ENCODE measurements around the gene ADAMTS19.

The ADAMTS19 gene

DNA sequence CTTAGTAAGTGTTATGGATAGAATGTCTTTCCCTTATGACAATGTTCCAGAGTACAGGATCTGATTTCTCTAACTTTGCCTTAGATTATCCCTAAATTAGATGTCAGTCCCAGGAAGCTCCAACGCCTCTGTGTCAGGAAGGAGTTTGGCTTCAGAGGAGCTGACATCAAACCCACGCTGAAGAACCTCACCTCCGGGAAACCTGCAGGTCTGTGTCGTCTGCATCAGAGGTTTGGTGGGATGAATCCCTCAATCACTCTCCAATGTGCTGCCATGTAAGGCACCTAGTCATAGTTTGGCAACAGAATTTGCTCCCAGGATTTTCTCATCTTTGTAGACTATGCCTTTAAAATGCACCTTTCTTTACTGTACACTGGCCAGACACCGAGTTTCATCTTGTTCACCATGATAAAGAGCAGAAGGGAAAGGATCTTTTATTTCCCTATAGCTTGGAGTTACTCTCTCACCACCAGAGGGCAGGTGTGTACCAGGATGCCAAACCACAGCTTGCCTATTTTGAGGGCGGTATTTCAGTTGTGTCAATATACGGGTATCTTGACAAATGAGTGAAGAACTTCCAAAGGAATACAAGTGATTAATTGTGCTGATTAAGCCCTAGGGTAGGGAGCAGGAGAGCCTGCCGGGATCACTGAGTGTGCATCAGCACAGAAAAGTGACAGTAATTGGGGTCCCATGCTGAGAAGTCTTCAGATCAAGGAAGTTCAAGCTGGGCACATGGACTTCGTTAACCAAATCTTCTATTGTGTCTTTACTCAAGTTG, 311.1 kb downstream of the ADAMTS19 start:
- TF ChIP-seq, protein P1, sequence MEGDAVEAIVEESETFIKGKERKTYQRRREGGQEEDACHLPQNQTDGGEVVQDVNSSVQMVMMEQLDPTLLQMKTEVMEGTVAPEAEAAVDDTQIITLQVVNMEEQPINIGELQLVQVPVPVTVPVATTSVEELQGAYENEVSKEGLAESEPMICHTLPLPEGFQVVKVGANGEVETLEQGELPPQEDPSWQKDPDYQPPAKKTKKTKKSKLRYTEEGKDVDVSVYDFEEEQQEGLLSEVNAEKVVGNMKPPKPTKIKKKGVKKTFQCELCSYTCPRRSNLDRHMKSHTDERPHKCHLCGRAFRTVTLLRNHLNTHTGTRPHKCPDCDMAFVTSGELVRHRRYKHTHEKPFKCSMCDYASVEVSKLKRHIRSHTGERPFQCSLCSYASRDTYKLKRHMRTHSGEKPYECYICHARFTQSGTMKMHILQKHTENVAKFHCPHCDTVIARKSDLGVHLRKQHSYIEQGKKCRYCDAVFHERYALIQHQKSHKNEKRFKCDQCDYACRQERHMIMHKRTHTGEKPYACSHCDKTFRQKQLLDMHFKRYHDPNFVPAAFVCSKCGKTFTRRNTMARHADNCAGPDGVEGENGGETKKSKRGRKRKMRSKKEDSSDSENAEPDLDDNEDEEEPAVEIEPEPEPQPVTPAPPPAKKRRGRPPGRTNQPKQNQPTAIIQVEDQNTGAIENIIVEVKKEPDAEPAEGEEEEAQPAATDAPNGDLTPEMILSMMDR (IDR thresholded peaks at IDR 0.05; ENCODE audit: borderline replicate concordance, insufficient read depth, low read depth, low read length): peak; percentile 69
- no peak overlapping the region for H3K4me3 ChIP-seq (ENCODE audit: low read depth, low read length)

DNA sequence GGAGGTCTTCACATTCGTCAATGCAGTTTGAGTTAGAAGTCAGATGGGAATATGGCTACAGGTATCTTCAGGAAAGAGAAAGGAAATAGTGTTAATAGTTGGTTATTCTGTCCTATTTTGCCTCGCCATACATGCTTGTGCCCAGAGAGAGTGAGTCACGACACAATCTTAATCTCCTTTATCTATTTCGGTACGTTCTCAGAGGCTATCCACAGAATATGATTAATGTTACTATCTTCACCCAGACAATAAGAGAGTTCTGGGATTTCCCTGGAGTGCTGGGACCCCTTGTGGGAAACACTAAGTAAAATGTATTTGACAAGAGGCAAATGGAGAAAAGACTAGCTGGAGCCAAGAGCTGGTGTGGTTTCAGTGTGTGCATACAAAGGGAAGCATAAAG, 313.3 kb downstream of the ADAMTS19 start:
- TF ChIP-seq, protein P1 (IDR thresholded peaks at IDR 0.05; ENCODE audit: borderline replicate concordance, insufficient read depth, low read depth, low read length): no peak
- no peak overlapping the region for H3K4me3 ChIP-seq (ENCODE audit: low read depth, low read length)

- TF ChIP-seq, protein P1 (IDR thresholded peaks at IDR 0.05; ENCODE audit: borderline replicate concordance, insufficient read depth, low read depth, low read length): no peak
These were observed 321.5 kb downstream of the ADAMTS19 start for GRCh38 chr5:129781594-129781993.

More at GRCh38 chr5:129781594-129781993, 321.5 kb downstream of the ADAMTS19 start:
- no peak overlapping the region for H3K4me3 ChIP-seq (ENCODE audit: low read depth, low read length)
